Measurements from ENCODE around the gene ZFP36L1. TPM values are rescaled to one million over a fixed set of nuclear protein-coding genes. Genes with fewer than 3 reads are reported as not detected.
"Not testable (repeated sequence)": the region's sequence is repeated elsewhere in the genome, so short reads cannot be mapped to it uniquely, and the experiment has no call there.

The ZFP36L1 gene
- total and polyA plus RNA-seq, 10 donors, result 65.7 to 443 (median 305) TPM

- no peak for DNase-seq
- 76 to 93% (median 79%) methylated on average over 5 to 7 of the region's 7 CpGs for WGBS, 5 donors
These were observed 24.6 kb downstream of the ZFP36L1 start for GRCh38 chr14:68768316-68768715.

DNA sequence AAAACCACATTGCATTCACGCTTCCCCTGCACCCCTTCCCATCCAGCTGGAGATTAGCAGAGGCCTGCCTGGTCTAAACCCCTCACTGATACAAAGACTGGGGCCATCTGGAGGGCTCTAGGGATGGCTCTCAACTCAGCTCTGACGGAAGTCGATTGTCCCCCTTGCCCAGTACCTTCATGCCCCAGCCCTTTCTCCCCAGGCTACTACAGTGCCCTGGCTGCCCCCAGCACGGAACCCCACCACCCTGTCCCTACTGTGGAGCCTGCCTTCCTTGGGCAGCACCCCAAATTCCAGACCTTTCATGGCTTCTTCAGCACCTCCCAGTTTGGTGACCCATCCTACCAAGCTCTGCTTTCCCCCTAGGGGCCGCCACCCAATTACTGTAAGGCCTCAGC lies 25.6 kb downstream of the ZFP36L1 start:
- Histone ChIP-seq H3K27ac (no peak overlapping the region), H3K9me3 (no peaks in the 10 kb centered on the region), H3K4me1 (peaks cover 15 to 75% (median 34%) of the 10 kb centered on the region in 6 donors), H3K27me3 (replicated peaks in 1 of 7) (no peaks in the 10 kb centered on the region), H3K4me3 (no peak overlapping the region), H3K36me3 (no peaks in the 10 kb centered on the region)
- intact Hi-C loops (cut with DNase I; ENCODE audit: low total_unique reads), result no loop called here
- no peak for DNase-seq
- no peak for TF ChIP-seq POLR2A (IDR thresholded peaks at IDR 0.05)
- TF ChIP-seq, protein P1, sequence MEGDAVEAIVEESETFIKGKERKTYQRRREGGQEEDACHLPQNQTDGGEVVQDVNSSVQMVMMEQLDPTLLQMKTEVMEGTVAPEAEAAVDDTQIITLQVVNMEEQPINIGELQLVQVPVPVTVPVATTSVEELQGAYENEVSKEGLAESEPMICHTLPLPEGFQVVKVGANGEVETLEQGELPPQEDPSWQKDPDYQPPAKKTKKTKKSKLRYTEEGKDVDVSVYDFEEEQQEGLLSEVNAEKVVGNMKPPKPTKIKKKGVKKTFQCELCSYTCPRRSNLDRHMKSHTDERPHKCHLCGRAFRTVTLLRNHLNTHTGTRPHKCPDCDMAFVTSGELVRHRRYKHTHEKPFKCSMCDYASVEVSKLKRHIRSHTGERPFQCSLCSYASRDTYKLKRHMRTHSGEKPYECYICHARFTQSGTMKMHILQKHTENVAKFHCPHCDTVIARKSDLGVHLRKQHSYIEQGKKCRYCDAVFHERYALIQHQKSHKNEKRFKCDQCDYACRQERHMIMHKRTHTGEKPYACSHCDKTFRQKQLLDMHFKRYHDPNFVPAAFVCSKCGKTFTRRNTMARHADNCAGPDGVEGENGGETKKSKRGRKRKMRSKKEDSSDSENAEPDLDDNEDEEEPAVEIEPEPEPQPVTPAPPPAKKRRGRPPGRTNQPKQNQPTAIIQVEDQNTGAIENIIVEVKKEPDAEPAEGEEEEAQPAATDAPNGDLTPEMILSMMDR (IDR thresholded peaks at IDR 0.05 in 8 of 11, conservative IDR thresholded peaks at IDR 0.05 in 3 of 11), result no peak
- WGBS, 5 donors, result 94 to 99% (median 97%) methylated on average over 5 of the region's 5 CpGs

More at GRCh38 chr14:68768316-68768715, 24.6 kb downstream of the ZFP36L1 start:
- no peak overlapping the region for H3K4me3 ChIP-seq
- TF ChIP-seq, protein P1 (IDR thresholded peaks at IDR 0.05 in 8 of 11, conservative IDR thresholded peaks at IDR 0.05 in 3 of 11), result no peak
- TF ChIP-seq POLR2AphosphoS5 (IDR thresholded peaks at IDR 0.05), result no peak
- no peak for TF ChIP-seq POLR2A (IDR thresholded peaks at IDR 0.05)
- H3K36me3 ChIP-seq, result no peaks in the 10 kb centered on the region
- no peaks in the 10 kb centered on the region for H3K9me3 ChIP-seq
- peak overlapping the region in 2 of 8 donors; percentile 20 to 26 for H3K27ac ChIP-seq
- intact Hi-C loops (cut with DNase I; ENCODE audit: low total_unique reads), result no loop called here
- H3K4me1 ChIP-seq, result peaks cover 13 to 75% (median 34%) of the 10 kb centered on the region in 6 donors
- H3K27me3 ChIP-seq (replicated peaks in 1 of 7), result no peaks in the 10 kb centered on the region

DNA sequence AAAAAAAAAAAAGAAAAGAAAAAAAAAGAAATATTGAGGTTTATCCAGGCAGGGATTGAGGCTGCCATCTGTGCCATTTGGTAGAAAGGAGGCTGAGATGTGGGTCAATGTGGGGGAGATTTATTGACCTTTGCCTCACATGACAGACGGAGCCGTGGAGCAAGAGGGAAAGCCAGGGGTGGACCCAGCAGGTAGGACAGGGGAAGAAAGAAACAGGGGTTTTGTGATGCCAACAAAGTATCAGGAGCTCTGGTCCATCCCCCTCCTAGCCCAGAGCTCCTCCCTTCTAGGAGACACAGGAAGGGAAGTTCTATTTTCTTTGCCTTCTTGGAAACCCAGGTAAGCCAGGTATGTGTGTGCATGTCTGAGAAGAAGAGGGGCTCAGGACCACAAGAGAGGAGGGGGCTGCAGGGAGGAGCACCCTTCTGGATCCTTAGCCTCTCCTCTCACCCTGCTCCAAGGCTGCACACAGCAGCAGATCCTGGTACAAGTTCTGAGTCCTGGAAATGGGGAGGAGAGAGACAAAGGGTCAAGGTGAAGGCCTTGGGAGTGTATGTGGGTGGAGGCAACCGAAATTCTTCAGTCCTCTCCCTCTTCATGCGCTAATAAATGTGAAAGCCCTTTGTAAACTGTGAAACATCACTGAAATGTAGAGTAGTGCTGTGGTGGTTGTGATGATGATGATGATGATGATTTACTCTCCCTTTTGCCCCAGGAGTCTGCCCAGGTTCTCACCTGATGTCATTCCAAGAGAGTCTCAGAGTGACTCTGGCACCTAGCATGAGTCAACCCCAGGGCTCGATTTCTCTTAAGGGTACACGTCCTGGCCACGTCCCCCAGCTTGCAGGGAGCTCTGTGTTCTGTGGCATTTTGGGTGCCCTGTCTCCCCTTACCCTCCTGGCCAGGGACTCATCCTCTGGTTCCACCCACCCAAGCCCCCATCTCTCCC lies 26.3 kb downstream of the ZFP36L1 start:
- Histone ChIP-seq H3K27me3 (replicated peaks in 1 of 7) (no peaks in the 10 kb centered on the region), H3K4me3 (no peak overlapping the region), H3K4me1 (peaks cover 10 to 75% (median 31%) of the 10 kb centered on the region in 6 donors), H3K9me3 (no peaks in the 10 kb centered on the region), H3K27ac (peak overlapping the region in 2 of 8 donors; percentile 20 to 30), H3K36me3 (no peaks in the 10 kb centered on the region)
- intact Hi-C loops (cut with DNase I; ENCODE audit: low total_unique reads), result no loop called here
- WGBS, 5 donors, result 60 to 81% (median 75%) methylated on average over 7 of the region's 7 CpGs
- DNase-seq, result no peak
- TF ChIP-seq POLR2AphosphoS5 (IDR thresholded peaks at IDR 0.05) (no peak), POLR2A (IDR thresholded peaks at IDR 0.05) (no peak)
- TF ChIP-seq, protein P1 (IDR thresholded peaks at IDR 0.05 in 8 of 11, conservative IDR thresholded peaks at IDR 0.05 in 3 of 11), result no peak

- peak overlapping the region; percentile 27 to 75 (median 63) for H3K27ac ChIP-seq
- H3K36me3 ChIP-seq; H3K9me3 ChIP-seq; DNase-seq; H3K4me3 ChIP-seq; intact Hi-C loops (cut with DNase I; ENCODE audit: low total_unique reads); H3K27me3 ChIP-seq (replicated peaks in 1 of 7): not testable (repeated sequence)
- H3K4me1 ChIP-seq, result peaks cover 7 to 70% (median 28%) of the 10 kb centered on the region in 6 donors
- 81 to 91% (median 89%) methylated on average over 4 of the region's 4 CpGs for WGBS, 5 donors
These were observed 29.0 kb downstream of the ZFP36L1 start for GRCh38 chr14:68763843-68764242.

All from spleen (tissue), 11 donors.